Muscle of back (tissue), 11 donors: ENCODE results near the gene RIN3. TPM values are rescaled to one million over a fixed set of nuclear protein-coding genes. Genes with fewer than 3 reads are reported as not detected.
A peak's percentile ranks its signal among the peaks of the same experiment; 100 is the strongest.

Source experiments
- DNase-seq, 3 donors: peaks; one replicate each; pipeline versions ENCODE4 v3.0.0 to v3.0.0-alpha.2; 2013
- polyA plus RNA-seq, 10 donors: library from polyadenylated mRNA; unstranded; fragments of 120-200 nt; gene quantifications; one replicate each; pipeline ENCODE4 v1.2.1, GENCODE V29; 2013; ENCODE audit not compliant: insufficient read length in 10 of 10

Gene RIN3
- polyA plus RNA-seq, 10 donors = 10.3 to 17.0 (median 12.8) TPM

DNA sequence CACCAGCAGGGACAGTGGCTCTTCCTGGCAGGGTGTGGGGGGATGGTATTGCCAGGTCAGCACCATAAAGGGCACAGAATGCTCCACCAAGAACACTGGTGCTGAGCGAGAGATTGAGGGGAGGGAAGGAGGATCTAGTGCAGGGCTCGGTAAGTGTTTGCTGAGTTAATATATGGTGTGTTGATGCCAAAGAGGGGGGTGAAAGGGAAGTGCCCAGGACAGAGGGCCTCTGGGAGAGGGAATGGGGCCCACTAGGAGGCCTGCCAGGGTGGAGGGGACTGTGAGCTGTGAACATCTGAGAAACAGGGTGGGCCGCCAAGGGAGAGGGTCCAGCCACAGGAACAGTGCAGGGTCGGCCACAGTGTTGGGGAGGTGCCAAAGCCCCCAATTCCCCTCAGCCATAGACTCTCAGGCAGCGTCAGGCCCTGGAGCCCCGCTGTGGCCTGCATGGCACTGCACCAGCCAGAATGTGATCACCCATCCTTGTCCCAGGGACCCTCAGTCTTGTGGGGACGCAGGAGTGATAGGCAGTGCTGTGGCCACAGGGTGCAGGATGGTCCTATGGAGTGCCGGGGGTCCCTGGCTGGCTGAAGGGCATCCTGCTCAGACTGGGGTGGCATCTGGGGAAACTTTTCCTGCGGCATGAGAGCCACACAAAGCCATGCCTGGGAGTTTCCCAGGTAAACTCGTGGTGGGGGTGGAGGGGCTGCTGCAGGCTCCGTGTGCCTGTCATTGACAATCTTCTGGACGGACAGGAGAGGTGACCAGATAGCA is 11.9 kb downstream of the RIN3 start:
- no peak for DNase-seq

DNA sequence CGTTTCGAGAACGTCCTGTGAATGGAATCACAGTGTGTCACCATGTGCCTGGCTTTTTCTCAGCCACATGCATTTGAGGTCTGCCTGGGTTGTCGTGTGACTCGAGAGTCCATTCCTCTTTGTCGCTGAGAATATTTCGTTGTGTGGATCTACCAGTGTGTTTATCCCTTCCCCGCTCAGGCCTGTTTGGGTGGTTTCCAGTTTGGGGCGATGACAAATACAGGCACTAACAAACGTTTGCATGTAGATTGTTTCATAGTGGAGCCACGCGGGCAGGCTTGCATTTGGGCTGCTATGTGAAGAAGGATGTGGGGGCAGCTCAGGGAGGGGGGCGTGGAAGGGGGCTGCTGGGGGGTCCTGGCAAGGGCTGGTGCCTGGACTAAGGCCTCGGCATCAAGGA is 14.1 kb downstream of the RIN3 start:
- DNase-seq = no peak

DNA sequence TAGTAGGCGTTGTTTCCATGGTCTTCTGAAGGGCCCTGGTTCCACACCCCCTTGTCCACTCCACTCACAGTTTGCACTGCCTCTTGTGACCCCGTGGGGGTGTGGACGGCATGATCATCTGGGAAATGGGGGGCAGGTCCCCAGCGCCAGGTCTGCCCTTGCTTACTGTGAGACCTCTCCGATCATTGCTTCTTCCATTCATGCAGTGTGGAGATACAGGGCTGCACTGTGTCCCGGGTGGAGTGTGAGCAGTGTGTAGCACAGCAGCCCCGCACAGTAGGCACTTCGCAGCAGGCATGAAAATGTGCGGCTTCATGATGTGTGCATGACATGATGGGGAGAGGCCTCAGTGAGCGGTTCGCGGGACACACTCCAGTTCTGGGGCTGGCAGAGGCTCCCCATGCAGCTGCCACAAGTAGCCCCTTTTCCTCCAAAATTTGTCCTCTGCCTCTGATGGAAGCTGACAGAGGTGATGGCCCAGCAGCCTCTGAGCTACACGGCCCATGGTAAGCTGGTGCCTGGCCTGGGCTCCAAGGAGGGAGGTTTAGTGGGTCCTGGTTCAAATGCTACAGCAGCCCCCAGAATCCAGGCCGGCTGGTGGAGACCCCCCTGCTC is 15.0 kb downstream of the RIN3 start:
- DNase-seq = no peak

DNA sequence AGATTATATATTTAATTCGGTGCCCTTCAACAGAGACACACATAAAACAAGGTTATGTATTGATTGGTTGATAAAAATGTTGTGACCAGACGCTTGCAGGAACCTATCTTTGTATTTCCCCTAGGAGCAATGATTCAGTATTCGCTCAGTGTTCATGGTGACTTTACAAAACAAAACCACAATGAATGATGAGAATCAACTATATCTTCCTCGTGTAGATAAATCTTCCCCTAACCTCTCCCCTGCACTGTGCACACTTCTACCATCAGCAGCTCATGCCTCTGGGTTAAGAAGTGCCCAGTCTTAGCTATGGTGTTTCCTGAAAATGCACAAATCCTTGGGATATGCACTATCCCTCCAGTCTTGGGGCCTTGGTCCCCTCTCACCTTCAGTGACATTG is 16.3 kb downstream of the RIN3 start:
- no peak for DNase-seq

DNA sequence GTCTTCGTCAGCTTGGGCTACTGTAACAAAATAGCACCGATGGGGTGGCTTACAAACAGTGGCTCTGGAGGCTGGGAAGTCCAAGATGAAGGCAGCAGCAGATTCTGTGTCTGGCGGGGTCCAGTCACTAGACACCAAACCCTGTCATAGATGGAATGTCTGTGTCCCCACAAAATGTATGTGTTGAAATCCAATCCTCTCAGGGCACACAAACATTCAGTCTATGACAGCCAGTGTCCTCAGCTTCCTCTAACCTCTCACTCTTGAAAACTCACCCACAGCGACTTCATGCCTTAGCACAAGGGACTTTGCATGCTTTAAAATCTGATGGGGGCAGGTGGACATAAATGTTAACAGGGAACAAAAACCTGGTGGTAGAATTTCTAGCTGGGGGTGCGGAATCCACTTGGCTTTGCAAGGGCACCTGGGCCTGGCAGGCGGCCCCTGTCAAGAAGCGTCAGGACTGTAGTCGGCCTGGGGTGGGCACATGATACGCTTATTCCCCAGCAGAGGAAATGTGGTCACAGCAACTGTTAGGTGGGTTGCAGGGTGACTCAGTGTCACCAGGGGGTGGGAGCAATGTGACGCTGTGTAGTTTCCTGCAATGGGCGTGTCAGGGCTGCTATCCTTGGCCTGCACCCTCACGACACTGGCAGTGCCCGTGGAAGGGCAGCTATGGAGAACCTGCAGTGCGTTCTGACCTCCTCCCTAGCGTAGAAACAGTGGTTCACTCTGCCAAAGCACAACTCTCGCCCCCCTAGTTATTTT is 17.7 kb downstream of the RIN3 start:
- no peak for DNase-seq

DNA sequence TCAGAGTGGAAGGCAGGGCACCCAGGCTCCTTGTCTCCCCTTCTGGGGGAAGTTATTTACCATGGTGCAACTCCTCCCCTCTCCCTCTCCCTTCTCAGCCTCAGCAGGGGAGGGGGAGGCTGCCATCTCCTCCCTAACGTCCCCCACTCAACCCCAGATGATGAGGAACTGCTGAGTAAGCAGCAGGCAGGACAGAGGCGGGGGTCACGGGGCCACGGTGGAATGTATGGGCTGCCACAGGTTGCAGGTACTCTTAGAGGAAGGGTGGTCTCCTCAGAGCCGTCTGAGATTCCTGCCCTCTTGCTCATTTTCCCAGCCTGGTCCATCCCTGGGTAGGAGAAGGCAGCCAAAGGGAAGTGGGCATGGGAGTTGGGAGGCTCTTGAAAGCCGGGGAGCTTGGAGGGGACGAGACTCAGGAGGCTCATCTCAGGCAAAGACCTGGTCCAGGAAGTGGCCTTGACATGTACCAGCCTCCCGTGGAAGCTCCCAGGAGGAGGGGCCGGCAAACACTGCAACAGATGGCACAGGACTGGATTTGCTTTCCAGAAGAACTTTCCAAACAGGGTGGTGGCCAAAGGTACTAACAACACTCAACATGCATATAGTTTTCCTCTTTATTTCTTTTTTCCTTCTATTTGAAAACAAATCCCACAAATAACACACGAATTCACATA is 19.0 kb downstream of the RIN3 start:
- DNase-seq = no peak

DNA sequence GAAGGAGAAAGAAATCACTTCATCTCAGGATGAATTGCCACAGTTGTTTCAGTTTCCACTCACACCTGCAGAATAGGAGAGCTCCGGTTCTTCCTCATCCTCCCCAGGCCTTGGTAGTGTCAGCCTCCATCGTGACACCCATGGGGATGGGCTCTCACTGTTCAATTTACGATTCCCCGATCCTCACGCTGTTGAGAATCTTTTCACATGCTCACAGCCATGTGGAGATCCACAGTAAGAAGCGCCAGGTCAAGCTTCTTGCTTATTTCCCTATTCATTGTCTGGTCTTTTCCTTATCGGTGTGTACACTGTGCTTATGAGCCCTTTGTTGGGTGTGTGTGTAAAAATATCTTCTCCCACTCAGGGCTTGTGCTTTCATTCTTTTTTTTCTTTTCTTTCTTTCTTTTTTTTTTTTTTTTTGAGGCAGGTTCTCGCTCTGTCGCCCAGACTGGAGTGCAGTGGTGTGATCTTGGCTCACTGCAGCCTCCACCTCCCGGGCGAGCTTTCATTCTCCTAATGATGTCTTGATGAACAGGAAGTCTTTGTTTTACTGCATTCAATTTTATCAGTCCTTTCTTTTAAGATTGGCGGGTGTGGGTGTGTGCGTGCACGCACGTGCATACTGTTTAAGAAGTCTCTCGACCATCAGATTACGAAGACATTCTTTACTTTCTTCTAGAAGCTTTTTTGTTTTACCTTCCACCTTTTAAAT is 21.5 kb downstream of the RIN3 start:
- DNase-seq = no peak

DNA sequence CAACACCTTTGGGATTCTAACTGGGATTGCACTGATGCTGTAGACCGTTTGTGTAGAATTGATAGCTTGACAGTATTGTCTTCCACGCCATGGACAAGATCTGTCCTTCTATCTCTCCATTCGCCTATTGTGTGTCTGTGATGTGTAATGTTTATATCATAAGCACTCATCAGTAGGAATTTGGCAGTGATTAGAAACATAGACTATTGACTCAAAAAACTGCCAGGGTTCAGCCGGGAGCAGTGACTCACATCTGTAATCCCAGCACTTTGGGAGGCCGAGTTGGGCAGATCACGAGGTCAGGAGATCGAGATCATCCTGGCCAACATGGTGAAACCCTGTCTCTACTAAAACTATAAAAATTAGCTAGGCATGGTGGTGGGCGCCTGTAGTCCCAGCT is 22.6 kb downstream of the RIN3 start:
- DNase-seq = peak in 1 of 3 donors; percentile 63

DNA sequence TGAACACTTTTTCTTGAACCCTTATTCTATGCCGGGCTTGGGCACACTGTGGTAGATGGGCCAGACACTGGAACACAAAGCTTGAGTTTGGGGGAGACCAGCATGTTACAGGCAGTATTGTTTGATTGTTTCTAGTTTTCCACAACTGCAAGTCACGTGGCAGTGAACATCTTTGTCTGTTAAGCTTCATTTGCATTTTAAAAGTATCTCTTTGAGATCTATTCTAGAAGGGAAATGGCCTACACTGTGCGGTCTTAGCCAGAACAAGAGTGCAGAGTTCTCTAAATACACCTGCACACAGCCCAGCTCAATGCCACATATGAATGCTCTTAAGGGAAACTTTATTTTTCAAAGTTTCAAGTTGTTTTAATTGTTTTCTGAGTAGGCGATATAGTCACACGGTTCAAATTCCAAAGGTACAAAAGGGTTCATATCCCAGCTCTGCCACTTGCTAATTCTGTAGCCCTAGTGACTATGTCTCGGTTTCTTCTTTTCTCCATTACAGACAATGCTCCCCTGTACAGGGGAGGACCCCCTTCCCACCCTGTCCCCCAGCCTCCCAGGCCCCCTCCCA is 24.9 kb downstream of the RIN3 start:
- DNase-seq = no peak

DNA sequence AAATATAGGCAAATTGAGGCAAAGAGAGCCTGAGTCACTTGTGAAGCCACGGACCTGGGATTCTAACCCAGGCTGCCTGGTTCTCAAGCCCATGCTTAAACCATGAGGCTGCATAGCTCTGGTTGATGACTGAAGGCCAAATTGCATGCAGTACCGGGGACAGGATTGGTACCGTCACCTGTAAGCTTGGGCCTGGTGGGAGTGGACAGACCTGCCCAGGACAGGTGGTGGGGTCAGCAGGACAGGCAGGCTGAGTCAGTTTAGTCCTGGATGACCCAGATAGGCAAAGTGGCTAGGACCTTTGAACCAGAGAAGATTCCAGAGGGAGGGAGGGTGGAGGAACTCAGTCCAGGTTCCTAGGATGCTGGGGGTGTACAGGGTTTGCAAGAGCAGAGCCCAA is 25.8 kb downstream of the RIN3 start:
- no peak for DNase-seq

GRCh38 chr14:92539875-92540274 is 26.3 kb downstream of the RIN3 start:
- DNase-seq = peak in 1 of 3 donors; percentile 46

DNA sequence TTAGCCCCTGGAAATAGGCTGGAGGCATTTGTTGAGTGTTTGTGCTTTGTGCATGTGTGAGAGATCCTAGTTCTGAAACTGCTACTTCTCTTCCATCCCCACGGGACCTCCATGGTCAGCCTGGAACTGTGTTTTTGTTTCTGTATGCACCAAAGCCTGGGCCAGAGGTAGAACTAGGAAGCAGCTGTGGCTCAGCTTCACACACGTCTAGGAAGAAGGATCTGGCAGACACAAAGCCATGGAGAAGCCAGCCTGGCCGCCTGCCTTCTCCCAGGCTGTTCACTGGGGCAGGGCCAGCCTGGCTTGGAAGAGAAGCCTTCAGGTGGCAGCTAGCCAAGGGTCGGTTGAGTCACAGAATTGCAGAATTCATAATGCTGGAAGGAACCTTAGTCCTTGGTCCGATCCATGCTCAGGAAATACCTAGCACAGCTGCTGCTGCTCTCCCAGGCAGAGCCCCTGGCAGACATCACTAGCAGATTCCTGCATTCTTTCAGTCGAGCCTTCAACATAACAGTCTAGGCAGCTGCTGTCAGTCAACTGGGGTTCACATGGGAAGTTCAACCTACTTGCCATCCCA is 27.0 kb downstream of the RIN3 start:
- peak; percentile 93 to 98 (median 97) for DNase-seq

DNA sequence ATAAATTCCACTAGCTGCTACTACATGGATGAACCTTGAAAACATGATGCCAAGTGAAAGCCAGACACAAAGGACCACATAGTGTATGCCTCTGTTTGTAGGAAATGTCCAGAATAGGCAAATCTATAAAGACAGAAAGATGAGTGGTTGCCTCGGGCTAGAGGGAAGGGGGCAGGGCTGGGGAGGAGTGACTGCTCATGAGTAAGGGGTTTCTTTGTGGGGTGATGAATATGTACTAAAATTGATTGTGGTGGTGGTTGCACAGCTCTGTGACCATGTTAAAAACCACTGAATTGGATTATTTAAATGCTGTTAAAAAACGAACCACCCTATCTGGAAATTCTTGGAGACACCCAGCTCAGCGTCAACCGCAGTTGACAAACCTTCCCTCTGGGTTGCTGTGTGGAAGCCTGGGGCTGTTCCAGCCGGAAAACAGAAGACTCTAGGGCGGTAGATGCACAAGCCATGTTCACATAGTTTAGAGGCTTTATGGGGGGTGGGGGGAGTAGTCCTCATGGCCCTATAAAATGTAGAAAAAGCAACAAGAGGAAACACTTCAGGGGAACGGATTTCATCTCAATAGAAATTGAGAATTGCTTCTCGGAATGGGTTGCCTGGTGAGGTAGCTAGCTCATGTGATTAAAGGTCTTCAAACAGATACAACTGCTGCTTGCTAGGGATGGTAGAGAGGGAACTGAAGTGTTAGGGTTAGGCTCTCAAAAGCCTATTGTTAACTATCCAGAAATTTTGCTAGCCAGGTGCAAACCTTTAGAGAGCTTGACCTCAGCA is 29.4 kb downstream of the RIN3 start:
- DNase-seq = no peak

GRCh38 chr14:92544051-92544720 is 30.6 kb downstream of the RIN3 start:
- no peak for DNase-seq

GRCh38 chr14:92546347-92547053 is 32.9 kb downstream of the RIN3 start:
- no peak for DNase-seq

DNA sequence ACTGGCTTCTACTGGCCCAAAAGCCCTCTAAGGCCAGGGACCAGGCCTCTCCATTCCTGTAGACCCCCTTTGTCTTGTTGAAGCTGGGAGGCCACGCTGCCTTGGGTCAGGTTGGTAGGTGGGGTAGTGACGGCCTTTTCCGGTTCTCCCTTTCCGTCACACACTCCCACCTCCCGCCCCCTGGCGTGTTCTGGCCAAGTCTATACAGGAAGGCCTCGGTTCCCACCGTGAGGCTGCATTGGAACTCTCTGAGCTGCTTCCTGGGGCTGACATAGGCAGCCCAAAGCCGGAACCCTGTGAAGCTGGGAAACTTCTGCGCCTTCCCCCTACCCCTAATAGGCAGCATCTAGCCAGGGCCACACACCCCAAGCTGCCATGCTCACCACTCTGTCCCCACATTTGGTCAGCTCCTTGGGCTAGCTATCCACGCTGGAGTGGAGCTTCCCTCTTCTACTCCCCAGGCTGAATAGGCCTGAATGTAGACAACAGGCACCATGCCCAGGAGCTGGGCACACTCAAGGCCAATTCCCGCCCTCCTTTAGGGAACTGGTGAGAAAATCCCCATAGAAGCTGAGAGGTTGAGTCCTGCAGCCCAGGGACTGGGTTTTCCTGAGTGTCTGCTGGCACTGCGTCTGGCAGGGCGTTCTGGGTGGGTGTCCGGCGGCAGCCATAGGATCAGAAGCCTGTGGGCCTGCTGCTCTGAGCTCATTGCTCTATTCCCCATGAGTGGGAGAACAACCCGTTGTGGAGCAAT is 35.7 kb downstream of the RIN3 start:
- peak in 1 of 3 donors; percentile 59 for DNase-seq

DNA sequence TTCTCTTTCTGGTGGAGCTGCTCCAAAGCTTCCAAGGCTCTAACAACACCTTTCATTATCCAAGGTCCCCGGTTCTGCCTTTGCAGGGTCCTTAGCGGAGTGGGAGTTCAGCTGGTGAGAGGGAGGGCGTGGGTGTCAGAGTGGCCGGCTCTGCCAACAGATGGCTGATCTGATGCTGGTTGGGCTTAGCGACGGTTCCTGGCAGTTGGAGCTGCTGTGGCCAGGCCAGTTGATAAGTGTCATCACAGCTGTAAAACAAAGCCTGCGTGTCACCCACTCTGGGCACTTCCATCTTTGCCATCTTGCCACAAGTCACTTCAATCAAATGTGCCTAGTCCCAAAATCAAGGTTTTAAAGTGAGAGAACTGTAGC is 36.3 kb downstream of the RIN3 start:
- DNase-seq = peak; percentile 52 to 82 (median 53)
